Astrocyte of the spinal cord (primary cell): ENCODE results near the gene TCF7.

ENCODE experiments used
- DNase-seq: peaks from one replicate; pipeline ENCODE4 v3.0.0; 2011; ENCODE audit warnings: low read depth, low spot score
- H3K4me3 ChIP-seq: 2 replicates; pipeline ENCODE4 v1.5.1; 2011; ENCODE audit warnings: low read depth, mild to moderate bottlenecking, low read length, moderate library complexity
- CTCF ChIP-seq: IDR thresholded peaks from 2 replicates; pipeline ENCODE4 v1.5.1; 2012; ENCODE audit warnings: low read depth, mild to moderate bottlenecking, low read length, inconsistent platforms
- in situ Hi-C: cut with HindIII; loops from 2 replicates; pipeline ENCODE4 v1.10.0; 2017; ENCODE audit warnings: low sequenced_read_pairs

TCF7 gene

GRCh38 chr5:134088994-134089560 is 25.4 kb upstream of the TCF7 start:
- in situ Hi-C loops, result no loop called here
- no peak for TF ChIP-seq CTCF
- no peak for DNase-seq
- H3K4me3 ChIP-seq, result no peak overlapping the region

- DNase-seq, result no peak
- no peak overlapping the region for H3K4me3 ChIP-seq
- in situ Hi-C loops, result no loop called here
- no peak for TF ChIP-seq CTCF
These were observed 24.0 kb upstream of the TCF7 start for GRCh38 chr5:134090522-134090921.

GRCh38 chr5:134091626-134092121 is 22.8 kb upstream of the TCF7 start:
- no peak for DNase-seq
- in situ Hi-C loops, result no loop called here
- TF ChIP-seq CTCF, result no peak
- no peak overlapping the region for H3K4me3 ChIP-seq

DNA sequence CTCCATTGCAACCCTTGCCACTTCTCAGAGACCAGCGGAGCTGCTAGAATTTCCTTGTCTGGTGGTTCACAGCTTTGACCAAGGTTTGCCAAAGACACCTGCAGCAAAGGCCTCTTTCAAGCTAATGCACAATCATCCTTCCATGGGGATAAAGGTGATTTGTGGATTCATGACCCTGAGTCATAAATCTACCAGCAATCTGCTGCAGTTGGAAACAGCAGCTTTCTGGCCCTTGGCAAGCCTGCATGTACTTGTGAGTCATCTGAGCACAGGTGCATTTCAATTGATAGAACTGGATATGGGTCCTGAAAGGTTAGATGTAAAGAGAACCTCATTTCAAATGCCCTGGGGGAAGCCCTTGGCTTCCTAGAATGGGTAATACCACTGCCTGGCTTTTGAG is 21.6 kb upstream of the TCF7 start:
- in situ Hi-C loops, result no loop called here
- no peak for DNase-seq
- TF ChIP-seq CTCF, result no peak
- no peak overlapping the region for H3K4me3 ChIP-seq

DNA sequence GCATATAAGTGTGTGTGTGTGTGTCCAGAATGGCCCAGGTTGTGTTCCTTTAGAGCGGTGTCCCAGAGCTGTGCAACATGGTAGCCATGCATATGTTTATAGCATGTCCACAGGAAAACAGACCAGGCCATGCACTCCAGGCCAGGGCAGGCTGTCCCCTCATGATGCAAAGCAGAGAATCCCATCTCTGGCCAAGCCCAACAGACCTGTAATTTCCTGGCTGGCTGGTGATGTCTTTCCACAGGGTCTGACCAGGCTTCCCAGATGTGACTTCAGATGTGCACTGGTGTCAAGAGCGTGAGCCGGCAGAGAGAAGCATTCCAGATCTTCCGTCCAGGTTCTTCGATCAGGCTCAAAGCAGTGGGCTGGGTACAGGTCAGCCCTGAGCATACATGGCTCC is 21.1 kb upstream of the TCF7 start:
- no peak for TF ChIP-seq CTCF
- in situ Hi-C loops, result no loop called here
- no peak for DNase-seq
- H3K4me3 ChIP-seq, result no peak overlapping the region

GRCh38 chr5:134095293-134095692 is 19.2 kb upstream of the TCF7 start:
- no peak overlapping the region for H3K4me3 ChIP-seq
- TF ChIP-seq CTCF, result no peak
- in situ Hi-C loops, result no loop called here
- DNase-seq, result no peak
